GM12878 (cell line): Measurements from ENCODE around the gene ECM2. TPM values are rescaled to one million over a fixed set of nuclear protein-coding genes. Genes with fewer than 3 reads are reported as not detected.

ENCODE experiments used
- ATAC-seq: fragments of 200-7000 bp; cut with Tn5 transposase; 3 replicates; pipeline ENCODE4 v1.9.1; 2020; ENCODE audit warnings: mild to moderate bottlenecking, moderate library complexity
- BruUV-seq: library from RNA; stranded (reverse); fragments of 400-500 nt; replicated peaks from 2 replicates; lab custom pipeline; 2021; lab: Mats Ljungman, UMichigan
- CTCF ChIA-PET: fragments of 300-600 bp; sonication (Branson Sonifier 250); formaldehyde crosslinking; extraction: SDS; loops from one replicate; lab custom pipeline; 2021; ENCODE audit warnings: inconsistent platforms; lab: Yijun Ruan, JAX
- POLR2A ChIA-PET: fragments of 350-600 bp; formaldehyde crosslinking; extraction: SDS; loops from one replicate; lab custom pipeline; 2021; ENCODE audit warnings: inconsistent platforms; lab: Charles Lee
- RAD21 ChIA-PET: fragments of 300-600 bp; sonication (Branson Sonifier 250); formaldehyde crosslinking; loops from one replicate; lab custom pipeline; 2023; ENCODE audit warnings: antibody characterized with exemption; ENCODE audit not compliant: unreplicated experiment; lab: Charles Lee
- SMC1A ChIA-PET: fragments of 300-600 bp; sonication (Branson Sonifier 250); formaldehyde crosslinking; loops from one replicate; lab custom pipeline; 2023; ENCODE audit not compliant: unreplicated experiment, uncharacterized antibody; lab: Charles Lee
- DNase-seq: peaks from one replicate; pipeline ENCODE4 v3.0.0-alpha.2; 2011; ENCODE audit warnings: low read depth, low spot score
- FAIRE-seq: peaks from 3 replicates; lab custom pipeline; 2011; peaks lifted over from hg19 to GRCh38; lab: Jason Lieb, UNC
- H2AFZ ChIP-seq: 2 replicates; pipeline ENCODE4 v1.6.0; 2011; ENCODE audit warnings: low read depth, low read length, control low read depth; ENCODE audit not compliant: control insufficient read depth
- H3K27ac ChIP-seq: 2 replicates; pipeline ENCODE4 v1.5.1; 2011; ENCODE audit warnings: control low read depth; ENCODE audit not compliant: control insufficient read depth, insufficient read depth
- H3K27me3 ChIP-seq, 2 experiments: replicated peaks in 1 of 2; 2 replicates each; pipeline versions ENCODE4 v1.6.0 to v1.6.1; 2011; ENCODE audit warnings: low read length in 1 of 2; ENCODE audit not compliant: control insufficient read depth in 2 of 2, insufficient read depth in 2 of 2
- H3K36me3 ChIP-seq, 2 experiments: 2 replicates each; pipeline ENCODE4 v1.5.1; 2011; ENCODE audit warnings: low read length in 1 of 2; ENCODE audit not compliant: control insufficient read depth in 2 of 2, insufficient read depth in 2 of 2
- H3K4me1 ChIP-seq: 2 replicates; pipeline ENCODE4 v1.6.1; 2011; ENCODE audit warnings: mild to moderate bottlenecking, low read length, moderate library complexity, mixed read lengths; ENCODE audit not compliant: control insufficient read depth, insufficient read depth
- H3K4me2 ChIP-seq: 2 replicates; pipeline ENCODE4 v1.6.0; 2011; ENCODE audit warnings: control low read depth; ENCODE audit not compliant: control insufficient read depth, insufficient read depth
- H3K4me3 ChIP-seq: fragments of 200-600 bp; sonication (generic); 2 replicates; pipeline ENCODE4 v1.5.1; 2016
- H3K79me2 ChIP-seq: 2 replicates; pipeline ENCODE4 v1.6.0; 2011; ENCODE audit warnings: low read length; ENCODE audit not compliant: control insufficient read depth, insufficient read depth
- H3K9ac ChIP-seq: 2 replicates; pipeline ENCODE4 v1.8.0; 2011; ENCODE audit warnings: low read length, control low read depth, mixed read lengths; ENCODE audit not compliant: control insufficient read depth, insufficient read depth
- H3K9me3 ChIP-seq: replicated peaks from 3 replicates; pipeline ENCODE4 v1.5.1; 2011; ENCODE audit warnings: mild to moderate bottlenecking, low read length; ENCODE audit not compliant: control insufficient read depth, insufficient read depth
- H4K20me1 ChIP-seq: 2 replicates; pipeline ENCODE4 v1.6.0; 2011; ENCODE audit not compliant: control insufficient read depth, insufficient read depth
- ASH2L ChIP-seq: fragments of 300-600, 200-600 bp; sonication (generic); IDR thresholded peaks from 2 replicates; pipeline ENCODE4 v1.6.1; 2017; ENCODE audit warnings: low read depth, mild to moderate bottlenecking, borderline replicate concordance
- CEBPB ChIP-seq, 2 experiments: fragments of 150-350 bp in 1 of 2; IDR thresholded peaks; 2 replicates each; pipeline ENCODE4 v1.6.1; 2012 to 2014; ENCODE audit warnings: low read depth in 2 of 2, low read length in 2 of 2, borderline replicate concordance in 1 of 2, inconsistent platforms in 1 of 2
- CHD4 ChIP-seq: fragments of 200-600 bp; sonication (generic); IDR thresholded peaks from 2 replicates; pipeline ENCODE4 v1.6.1; 2016; ENCODE audit warnings: mild to moderate bottlenecking
- DPF2 ChIP-seq: fragments of 450-650 bp; IDR thresholded peaks from 2 replicates; pipeline ENCODE4 v1.6.1; 2017; ENCODE audit warnings: mild to moderate bottlenecking
- FOXK2 ChIP-seq: fragments of 450-650 bp; IDR thresholded peaks from 2 replicates; pipeline ENCODE4 v1.6.1; 2017; ENCODE audit warnings: mild to moderate bottlenecking, moderate library complexity
- FOXM1 ChIP-seq: IDR thresholded peaks from 2 replicates; pipeline ENCODE4 v1.6.1; 2012; ENCODE audit warnings: low read depth, mild to moderate bottlenecking, inconsistent platforms, low read length, moderate library complexity
- IRF3 ChIP-seq: fragments of 450-650 bp; IDR thresholded peaks from 2 replicates; pipeline ENCODE4 v1.6.1; 2014; ENCODE audit warnings: mild to moderate bottlenecking
- MTA3 ChIP-seq: IDR thresholded peaks from 2 replicates; pipeline ENCODE4 v1.6.1; 2012; ENCODE audit warnings: low read length, inconsistent platforms, borderline replicate concordance
- MYB ChIP-seq: fragments of 150-350 bp; IDR thresholded peaks from 2 replicates; pipeline ENCODE4 v1.6.1; 2014; ENCODE audit warnings: mild to moderate bottlenecking, low read depth, low read length, borderline replicate concordance
- NFXL1 ChIP-seq: fragments of 450-650 bp; IDR thresholded peaks from 2 replicates; pipeline ENCODE4 v1.6.1; 2017; ENCODE audit warnings: antibody characterized with exemption, mild to moderate bottlenecking, borderline replicate concordance
- RUNX3 ChIP-seq: IDR thresholded peaks from 2 replicates; pipeline ENCODE4 v1.6.1; 2012; ENCODE audit warnings: low read length, inconsistent platforms
- ZBED1 ChIP-seq: IDR thresholded peaks from 2 replicates; pipeline ENCODE4 v1.6.1; 2016; ENCODE audit warnings: borderline replicate concordance
- WGBS: methylation state at CpG from one replicate; pipeline ENCODE4 v1.1.6; 2016; ENCODE audit warnings: low lambda C conversion rate; ENCODE audit not compliant: insufficient replicate concordance, insufficient coverage; ENCODE audit errors: missing lambda C conversion rate; 5-methylcytosine and 5-hydroxymethylcytosine counted together
- in situ Hi-C: fragments of 300-500 bp; cut with MboI; formaldehyde crosslinking; loops from 9 replicates; pipeline ENCODE4 v1.14.3; 2018; ENCODE audit warnings: mixed read lengths
- intact Hi-C: fragments of 100-400 bp; cut with micrococcal nuclease; formaldehyde crosslinking; loops from one replicate; pipeline ENCODE4 v1.14.2; 2022; ENCODE audit not compliant: unreplicated experiment
- polyA plus RNA-seq, 11 experiments: library from polyadenylated mRNA; depleted of rRNA in 4 of 11; unstranded in 6 of 11; stranded (reverse) in 5 of 11; fragments of >200 nt; fragmentation: Nextera tagmentation in 4 of 11; fragmentation: Illumina TruSeq in 1 of 11; extraction: Ambion mirVana in 4 of 11; extraction: Trizol in 1 of 11; gene quantifications; 1 replicate in 1 of 11; 2 replicates in 10 of 11; pipeline versions ENCODE4 v1.2.1 to v1.2.3, GENCODE V29; 2011 to 2016; ENCODE audit warnings: inconsistent platforms in 2 of 11, missing spikeins in 2 of 11, low read depth in 1 of 11
- total RNA-seq, 4 experiments: library from RNA; depleted of rRNA in 3 of 4; stranded (reverse); fragments of >200 nt in 3 of 4; fragmentation: Illumina TruSeq in 1 of 4; extraction: Trizol in 1 of 4; gene quantifications; 2 replicates each; pipeline versions ENCODE4 v1.2.1 to v1.2.3, GENCODE V29; 2013 to 2021

The ECM2 gene
- total and polyA plus RNA-seq, 10 of the 15 experiments (the other 5 are each of a cell fraction or from before 2014, with no cell fraction given) = 0.03 to 0.67 (median 0.09) TPM; not detected in 2

GRCh38 chr9:92561374-92562330, 25.9 kb upstream of the ECM2 start:
- FAIRE-seq = no peak
- Histone ChIP-seq H3K79me2 (no peaks in the 10 kb centered on the region), H3K4me3 (no peak overlapping the region), H3K9ac (no peak overlapping the region)
- SMC1A ChIA-PET = no interaction called here
- no peak for TF ChIP-seq ZBED1
- no peak for TF ChIP-seq FOXK2
- no peak for TF ChIP-seq CHD4
- no peak for TF ChIP-seq MTA3
- TF ChIP-seq IRF3 = no peak
- no peak for TF ChIP-seq DPF2
- TF ChIP-seq MYB = no peak
- no peak for TF ChIP-seq ASH2L
- no peak for TF ChIP-seq FOXM1
- no peak for TF ChIP-seq CEBPB (IDR thresholded peaks at IDR 0.05; ENCODE audit: borderline replicate concordance in 1 of 2, low read depth in 2 of 2, low read length in 2 of 2)
- TF ChIP-seq RUNX3 = no peak
- no peak for TF ChIP-seq NFXL1
- TF ChIP-seq, all 136 proteins: peak for 0
- no peak for DNase-seq
- H3K27me3 ChIP-seq = no peaks in the 10 kb centered on the region
- H3K9me3 ChIP-seq = no peaks in the 10 kb centered on the region; the same call in 2 of the 3 replicates
- ChIA-PET CTCF (interaction anchor here (0.7 to 1.2 kb wide), 3 partner anchors 16 to 122 kb away, joined by 3 to 4 read pairs (median 4); no protein-coding TSS in a partner anchor), POLR2A (no interaction called here), RAD21 (no interaction called here)
- no peaks in the 10 kb centered on the region for H3K4me1 ChIP-seq
- intact Hi-C loops (no loop called here), in situ Hi-C loops (no loop called here)
- 92% methylated on average over 5 of the region's 5 CpGs for WGBS
- H2AFZ ChIP-seq = no peak overlapping the region
- BruUV-seq = no TSS peak
- H4K20me1 ChIP-seq = no peaks in the 10 kb centered on the region
- no peak overlapping the region for H3K27ac ChIP-seq
- no peak overlapping the region for H3K4me2 ChIP-seq
- no peak for ATAC-seq
- H3K36me3 ChIP-seq = no peaks in the 10 kb centered on the region
